Peyer's patch (tissue), 4 donors: ENCODE measurements around the gene SHOX. TPM values are rescaled to one million over a fixed set of nuclear protein-coding genes. Genes with fewer than 3 reads are reported as not detected.

Experiments used
- DNase-seq, 3 donors: peaks; one replicate each; pipeline ENCODE4 v3.0.0-alpha.2; 2017 to 2019
- H3K27ac ChIP-seq, 4 donors: fragments of 200-600 bp; sonication (generic); one replicate each; pipeline ENCODE4 v1.5.1; 2016 to 2019
- H3K27me3 ChIP-seq, 2 donors: fragments of 200-600 bp; sonication (generic); one replicate each; pipeline ENCODE4 v1.5.1; 2019
- H3K36me3 ChIP-seq, 3 donors: fragments of 200-600 bp; sonication (generic); one replicate each; pipeline ENCODE4 v1.5.1; 2016 to 2019
- H3K4me1 ChIP-seq, 4 donors: fragments of 200-600 bp; sonication (generic); one replicate each; pipeline ENCODE4 v1.5.1; 2016 to 2019
- H3K4me3 ChIP-seq, 4 donors: fragments of 200-600 bp; sonication (generic); 1 replicate in 3 of 4; 2 replicates in 1 of 4; pipeline ENCODE4 v1.5.1; 2016 to 2019; ENCODE audit warnings: mild to moderate bottlenecking in 1 of 4
- H3K9me3 ChIP-seq, 4 donors: fragments of 200-600 bp; sonication (generic); one replicate each; pipeline ENCODE4 v1.5.1; 2016 to 2019; ENCODE audit warnings: mild to moderate bottlenecking in 1 of 4
- POLR2A ChIP-seq, 2 donors: fragments of 450-650 bp; IDR thresholded peaks; one replicate each; pipeline ENCODE4 v1.5.1; 2017; ENCODE audit warnings: antibody characterized with exemption in 2 of 2, mild to moderate bottlenecking in 2 of 2, moderate library complexity in 2 of 2
- total RNA-seq, 4 donors: library from RNA; depleted of rRNA; stranded (reverse); fragments of >200 nt; gene quantifications; one replicate each; pipeline ENCODE4 v1.1.0, GENCODE V29; 2016
- TF ChIP-seq, protein P1 (sequence below), 6 experiments: fragments of 450-650 bp in 4 of 6; fragments of 200-600 bp in 2 of 6; sonication (generic) in 1 of 6; IDR thresholded peaks; one replicate each; pipeline ENCODE4 v1.5.1; 2017 to 2019; ENCODE audit warnings: antibody characterized with exemption in 6 of 6, mild to moderate bottlenecking in 3 of 6, moderate library complexity in 1 of 6

Gene SHOX
- total RNA-seq, 4 donors from 2014 or later: not detected

DNA sequence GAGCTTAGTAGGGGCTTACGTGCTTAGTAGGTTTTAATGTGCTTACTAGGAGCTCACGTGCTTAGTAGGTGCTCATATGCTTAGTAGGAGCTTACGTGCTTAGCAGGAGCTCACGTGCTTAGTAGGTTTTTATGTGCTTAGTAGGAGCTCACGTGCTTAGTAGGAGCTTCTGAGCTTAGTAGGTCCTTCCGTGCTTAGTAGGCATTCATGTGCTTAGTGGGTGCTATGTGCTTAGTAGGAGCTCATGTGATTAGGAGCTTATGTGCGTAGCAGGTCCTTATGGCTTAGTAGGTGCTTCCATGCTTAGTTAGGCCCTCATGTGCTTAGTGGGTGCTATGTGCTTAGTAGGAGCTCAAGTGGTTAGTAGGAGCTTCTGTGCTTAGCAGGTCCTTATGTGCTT lies 59.4 kb downstream of the SHOX start:
- H3K9me3 ChIP-seq: peaks cover 0 to 3% (median 0%) of the 10 kb centered on the region in 4 donors
- no peak for DNase-seq
- no peaks in the 10 kb centered on the region for H3K4me1 ChIP-seq
- H3K27me3 ChIP-seq: no peaks in the 10 kb centered on the region
- no peak overlapping the region for H3K4me3 ChIP-seq
- H3K36me3 ChIP-seq: no peaks in the 10 kb centered on the region
- TF ChIP-seq, protein P1, sequence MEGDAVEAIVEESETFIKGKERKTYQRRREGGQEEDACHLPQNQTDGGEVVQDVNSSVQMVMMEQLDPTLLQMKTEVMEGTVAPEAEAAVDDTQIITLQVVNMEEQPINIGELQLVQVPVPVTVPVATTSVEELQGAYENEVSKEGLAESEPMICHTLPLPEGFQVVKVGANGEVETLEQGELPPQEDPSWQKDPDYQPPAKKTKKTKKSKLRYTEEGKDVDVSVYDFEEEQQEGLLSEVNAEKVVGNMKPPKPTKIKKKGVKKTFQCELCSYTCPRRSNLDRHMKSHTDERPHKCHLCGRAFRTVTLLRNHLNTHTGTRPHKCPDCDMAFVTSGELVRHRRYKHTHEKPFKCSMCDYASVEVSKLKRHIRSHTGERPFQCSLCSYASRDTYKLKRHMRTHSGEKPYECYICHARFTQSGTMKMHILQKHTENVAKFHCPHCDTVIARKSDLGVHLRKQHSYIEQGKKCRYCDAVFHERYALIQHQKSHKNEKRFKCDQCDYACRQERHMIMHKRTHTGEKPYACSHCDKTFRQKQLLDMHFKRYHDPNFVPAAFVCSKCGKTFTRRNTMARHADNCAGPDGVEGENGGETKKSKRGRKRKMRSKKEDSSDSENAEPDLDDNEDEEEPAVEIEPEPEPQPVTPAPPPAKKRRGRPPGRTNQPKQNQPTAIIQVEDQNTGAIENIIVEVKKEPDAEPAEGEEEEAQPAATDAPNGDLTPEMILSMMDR (IDR thresholded peaks at IDR 0.05): no peak
- no peak overlapping the region for H3K27ac ChIP-seq

DNA sequence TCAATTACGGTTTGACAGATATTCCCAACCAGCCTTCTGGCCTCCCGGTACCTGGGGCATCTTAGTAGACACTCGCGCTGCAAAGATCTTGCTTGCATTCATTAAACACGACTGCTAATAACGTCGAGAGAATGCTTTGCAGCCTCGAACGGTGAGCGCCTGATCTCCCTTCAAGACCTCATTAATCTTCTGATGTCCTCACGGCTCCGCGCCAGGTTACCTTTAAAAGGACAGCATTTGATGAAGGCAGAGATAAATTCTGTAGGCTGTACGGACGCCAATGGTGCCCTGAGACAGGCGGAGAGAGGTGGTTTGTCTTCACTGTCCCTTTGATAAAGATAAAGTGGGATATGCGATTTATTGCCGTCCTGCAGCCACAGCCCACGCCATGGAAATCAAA lies 64.2 kb downstream of the SHOX start:
- Histone ChIP-seq H3K27me3 (no peaks in the 10 kb centered on the region), H3K4me3 (no peak overlapping the region), H3K27ac (no peak overlapping the region), H3K9me3 (peaks cover 0 to 5% (median 2%) of the 10 kb centered on the region in 4 donors), H3K36me3 (no peaks in the 10 kb centered on the region), H3K4me1 (no peaks in the 10 kb centered on the region)
- no peak for DNase-seq
- TF ChIP-seq, protein P1 (IDR thresholded peaks at IDR 0.05): no peak
- TF ChIP-seq POLR2A (IDR thresholded peaks at IDR 0.05): no peak

DNA sequence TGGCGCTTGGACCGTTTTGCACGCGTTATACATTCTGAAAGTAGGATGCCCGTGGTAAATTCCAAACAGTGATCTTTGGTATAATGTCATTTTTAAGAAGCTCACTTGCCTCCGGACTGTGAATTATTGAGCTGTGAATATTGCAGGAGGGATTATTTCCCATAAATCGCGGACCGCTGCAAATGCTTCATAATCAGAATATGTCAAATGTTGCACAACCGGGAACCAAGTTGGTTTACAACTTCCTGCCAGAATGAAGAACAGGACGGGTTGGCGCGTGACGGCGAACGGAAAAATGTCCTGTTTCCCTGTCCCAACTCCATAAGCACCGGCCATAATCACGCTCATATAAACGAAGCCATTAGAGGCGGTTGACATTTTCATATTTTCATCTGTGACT lies 67.6 kb downstream of the SHOX start:
- Histone ChIP-seq H3K27ac (no peak overlapping the region), H3K27me3 (no peaks in the 10 kb centered on the region), H3K36me3 (no peaks in the 10 kb centered on the region), H3K9me3 (peaks cover 0 to 9% (median 2%) of the 10 kb centered on the region in 4 donors), H3K4me1 (no peaks in the 10 kb centered on the region), H3K4me3 (no peak overlapping the region)
- no peak for DNase-seq
- TF ChIP-seq POLR2A (IDR thresholded peaks at IDR 0.05): no peak

DNA sequence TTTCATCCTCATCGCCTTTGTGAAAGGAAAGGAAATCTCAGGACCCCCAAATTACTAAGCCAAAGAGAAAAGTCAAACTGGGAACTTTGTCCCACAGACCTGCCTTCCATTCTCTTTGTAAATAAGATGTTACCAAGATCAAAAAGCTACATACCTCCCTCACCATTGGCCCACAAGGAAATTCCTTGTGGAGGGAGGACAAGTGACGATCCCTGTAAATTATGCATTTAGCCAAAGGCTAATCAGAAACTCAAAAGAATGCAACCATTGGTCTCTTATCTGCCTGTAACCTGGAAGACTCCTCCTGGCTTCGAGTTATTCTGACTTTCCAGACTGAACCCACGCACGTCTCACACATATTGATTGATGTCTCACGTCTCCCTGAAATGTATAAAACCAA lies 70.3 kb downstream of the SHOX start:
- Histone ChIP-seq H3K27me3 (no peaks in the 10 kb centered on the region), H3K4me3 (no peak overlapping the region), H3K36me3 (no peaks in the 10 kb centered on the region), H3K27ac (no peak overlapping the region), H3K4me1 (no peaks in the 10 kb centered on the region), H3K9me3 (peaks cover 0 to 8% (median 4%) of the 10 kb centered on the region in 4 donors)
- no peak for DNase-seq
- TF ChIP-seq, protein P1 (IDR thresholded peaks at IDR 0.05): no peak
- no peak for TF ChIP-seq POLR2A (IDR thresholded peaks at IDR 0.05)

DNA sequence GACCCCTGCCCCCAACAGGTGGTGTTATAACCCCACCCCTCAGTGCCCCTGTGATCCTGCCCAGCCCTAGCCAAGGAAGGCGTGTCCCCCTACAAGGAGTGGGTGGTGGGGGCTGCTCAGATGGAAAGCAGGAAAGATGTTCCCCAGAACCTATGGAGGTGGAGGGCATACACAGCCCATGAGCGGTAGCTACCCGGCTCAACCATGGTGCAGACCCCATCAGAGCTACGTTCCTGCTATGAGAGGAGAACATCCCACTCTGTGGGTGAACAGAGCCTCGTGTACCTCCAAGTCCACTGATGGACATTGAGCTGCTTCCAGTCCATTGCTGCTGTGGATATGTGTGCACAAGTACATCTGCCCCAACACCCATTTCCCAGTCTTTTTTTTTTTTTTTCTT lies 71.1 kb downstream of the SHOX start:
- Histone ChIP-seq H3K27me3 (no peaks in the 10 kb centered on the region), H3K4me1 (no peaks in the 10 kb centered on the region), H3K27ac (no peak overlapping the region), H3K36me3 (no peaks in the 10 kb centered on the region), H3K9me3 (peaks cover 0 to 7% (median 3%) of the 10 kb centered on the region in 4 donors), H3K4me3 (no peak overlapping the region)
- no peak for TF ChIP-seq POLR2A (IDR thresholded peaks at IDR 0.05)
- TF ChIP-seq, protein P1 (IDR thresholded peaks at IDR 0.05): no peak
- no peak for DNase-seq

DNA sequence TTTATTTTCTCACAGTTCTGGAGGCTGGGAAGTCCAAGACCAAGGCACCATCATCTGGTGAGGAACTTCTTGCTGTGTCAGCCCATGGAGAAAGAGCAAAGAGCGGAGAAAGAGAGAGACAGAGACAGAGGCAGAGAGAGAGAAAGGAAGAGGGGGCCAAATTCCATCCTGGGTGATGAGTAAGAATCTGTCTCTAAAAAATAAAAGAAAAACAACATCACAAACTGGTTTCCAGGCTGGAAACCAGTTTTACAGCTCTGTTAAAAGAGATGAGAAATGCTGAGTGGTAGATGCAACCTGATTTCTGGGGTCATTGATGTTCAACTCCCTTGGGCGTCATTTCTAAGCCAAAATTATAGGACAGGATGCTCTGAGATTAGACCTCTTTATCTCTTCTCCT lies 72.9 kb downstream of the SHOX start:
- Histone ChIP-seq H3K27me3 (no peaks in the 10 kb centered on the region), H3K4me1 (no peaks in the 10 kb centered on the region), H3K36me3 (no peaks in the 10 kb centered on the region), H3K4me3 (no peak overlapping the region), H3K9me3 (peaks cover 0 to 9% (median 3%) of the 10 kb centered on the region in 4 donors), H3K27ac (no peak overlapping the region)
- TF ChIP-seq POLR2A (IDR thresholded peaks at IDR 0.05): no peak
- TF ChIP-seq, protein P1 (IDR thresholded peaks at IDR 0.05): no peak
- DNase-seq: no peak
